Activated effector memory CD4-positive, alpha-beta T cell treated with Interleukin-2 at 50 U/mL for 16 hours (primary cell): ENCODE measurements around the gene TENM4.
"Not testable (repeated sequence)": the region's sequence is repeated elsewhere in the genome, so short reads cannot be mapped to it uniquely, and the experiment has no call there.

Experiments used
- DNase-seq: peaks from one replicate; pipeline ENCODE4 v3.0.0-alpha.2; 2020

The TENM4 gene

DNA sequence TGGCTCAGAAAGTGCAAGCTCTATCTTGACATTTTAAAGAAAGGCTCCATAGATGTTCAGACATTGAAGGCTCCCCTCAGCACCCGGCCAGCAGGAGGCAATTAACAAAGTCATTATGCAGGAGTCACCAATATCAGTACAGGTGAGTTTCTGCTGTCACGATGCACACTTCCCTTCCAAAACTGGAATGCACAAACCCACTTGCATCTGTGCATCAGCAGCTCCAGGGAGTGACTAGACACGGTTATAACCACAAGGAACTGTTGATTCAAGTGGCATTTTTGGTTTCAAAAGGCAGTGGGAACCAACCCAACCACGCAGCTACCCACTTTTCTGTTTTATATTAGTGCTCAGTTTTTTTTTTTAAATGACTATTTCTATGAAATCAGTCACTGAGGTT lies 572.3 kb downstream of the TENM4 start:
- no peak for DNase-seq

DNA sequence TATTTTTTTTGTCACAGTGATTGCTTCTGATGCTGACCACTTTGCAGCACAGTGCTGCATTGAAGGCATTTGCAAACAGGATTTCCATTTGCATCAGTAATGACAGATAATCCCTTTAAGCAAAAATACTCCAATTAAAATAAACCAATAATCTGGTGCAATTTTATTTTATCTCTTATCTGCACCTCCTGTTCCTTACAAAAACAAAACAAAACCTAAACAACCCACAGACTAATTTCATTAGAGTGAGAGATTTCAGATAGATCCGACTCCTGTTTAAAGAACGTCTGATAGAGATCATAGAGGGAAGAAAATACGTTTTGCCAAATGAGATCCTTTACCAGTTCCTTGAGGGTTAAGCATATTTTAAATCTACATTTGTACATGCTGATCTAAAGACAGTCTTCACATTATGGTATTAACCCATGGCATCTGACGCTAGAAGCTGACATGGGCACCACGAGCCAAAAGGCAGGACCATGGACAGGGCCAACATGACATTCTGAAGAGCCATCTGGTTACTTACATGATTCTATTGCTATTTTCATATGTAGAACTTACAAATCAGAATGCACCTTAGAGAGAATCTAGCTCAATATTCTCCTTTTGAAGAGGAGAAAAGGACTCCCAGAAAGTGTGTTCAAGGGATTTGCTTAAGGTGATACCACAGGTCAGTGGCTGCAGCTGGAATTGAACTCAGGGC lies 580.0 kb downstream of the TENM4 start:
- DNase-seq, result no peak

GRCh38 chr11:78857688-78858087 lies 583.1 kb downstream of the TENM4 start:
- no peak for DNase-seq

GRCh38 chr11:78856211-78856610 lies 584.6 kb downstream of the TENM4 start:
- no peak for DNase-seq

DNA sequence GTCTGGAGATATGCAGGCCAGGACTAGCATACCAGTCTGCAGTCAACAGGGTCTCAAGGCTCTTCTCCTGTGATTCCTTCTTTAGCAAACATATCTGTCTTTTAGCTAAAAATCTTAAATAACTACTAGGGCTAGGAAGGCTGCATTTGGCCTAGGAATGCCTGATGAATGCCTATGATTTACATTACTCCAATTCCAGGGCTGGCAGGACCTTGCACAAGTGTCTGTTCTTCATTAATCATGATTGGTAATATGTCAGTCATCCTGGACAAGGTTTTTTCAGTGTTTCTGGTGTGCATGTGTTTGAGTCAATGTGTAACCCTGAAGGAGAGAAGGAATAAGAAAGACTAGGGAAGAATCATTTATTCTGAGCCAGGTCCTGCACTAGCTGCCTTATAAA lies 585.7 kb downstream of the TENM4 start:
- no peak for DNase-seq

- no peak for DNase-seq
Measured at GRCh38 chr11:78853521-78853920, 587.3 kb downstream of the TENM4 start.

- no peak for DNase-seq
Measured at GRCh38 chr11:78851878-78852586, 588.8 kb downstream of the TENM4 start.

DNA sequence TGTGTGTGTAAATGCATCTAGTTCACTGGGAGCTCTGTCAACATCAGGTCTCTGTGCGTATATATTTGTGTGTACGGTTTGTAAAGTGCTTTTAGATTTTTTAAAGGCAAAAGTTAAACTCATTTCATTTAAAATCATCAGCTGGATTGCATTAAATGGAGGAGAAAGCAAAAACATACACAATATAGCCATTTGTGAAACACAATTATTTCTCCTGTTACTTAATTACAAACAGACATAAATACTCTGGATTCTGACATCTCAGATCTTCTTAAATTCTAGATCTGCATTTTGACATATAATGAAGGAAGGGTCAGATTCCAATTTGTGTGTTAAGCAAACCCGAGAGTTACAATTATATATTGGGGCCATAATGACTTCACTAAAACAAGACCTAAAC lies 590.8 kb downstream of the TENM4 start:
- DNase-seq, result no peak

DNA sequence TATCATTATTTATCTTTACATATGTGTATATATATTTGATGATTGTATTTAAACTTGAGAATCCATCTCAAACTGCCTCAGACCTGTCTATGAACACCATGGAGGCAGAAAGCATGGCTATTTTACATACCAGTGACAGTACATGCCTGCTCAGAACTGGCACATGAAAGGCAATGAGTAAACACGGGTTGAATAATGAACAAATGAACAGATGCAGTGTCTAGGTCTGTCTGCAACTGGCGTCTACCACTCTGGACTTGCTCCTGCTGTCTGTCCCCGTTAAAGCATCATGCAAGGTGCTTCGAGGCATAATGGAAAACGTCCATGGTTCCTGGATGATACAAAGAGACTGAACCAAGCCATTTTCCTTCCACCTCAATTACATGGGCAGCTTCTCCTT lies 594.6 kb downstream of the TENM4 start:
- no peak for DNase-seq

DNA sequence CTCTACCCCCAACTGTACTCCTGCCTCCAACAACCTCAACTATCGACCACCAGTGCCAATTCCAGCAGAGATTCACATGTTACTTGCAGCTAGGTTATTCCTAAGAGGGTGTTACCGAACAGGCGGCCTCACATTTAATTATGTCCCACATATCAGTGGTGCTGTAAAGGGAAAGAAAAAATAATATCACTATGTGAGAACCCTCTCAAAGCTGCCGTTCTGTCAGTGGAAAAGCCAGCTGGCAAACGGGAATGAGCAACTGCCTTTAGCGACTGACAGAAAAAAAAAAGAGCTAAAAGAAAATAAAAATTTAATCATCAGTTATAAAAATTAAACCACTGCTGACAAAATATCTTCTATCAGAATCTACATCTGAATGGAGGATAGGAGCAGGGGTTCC lies 595.3 kb downstream of the TENM4 start:
- DNase-seq, result no peak

DNA sequence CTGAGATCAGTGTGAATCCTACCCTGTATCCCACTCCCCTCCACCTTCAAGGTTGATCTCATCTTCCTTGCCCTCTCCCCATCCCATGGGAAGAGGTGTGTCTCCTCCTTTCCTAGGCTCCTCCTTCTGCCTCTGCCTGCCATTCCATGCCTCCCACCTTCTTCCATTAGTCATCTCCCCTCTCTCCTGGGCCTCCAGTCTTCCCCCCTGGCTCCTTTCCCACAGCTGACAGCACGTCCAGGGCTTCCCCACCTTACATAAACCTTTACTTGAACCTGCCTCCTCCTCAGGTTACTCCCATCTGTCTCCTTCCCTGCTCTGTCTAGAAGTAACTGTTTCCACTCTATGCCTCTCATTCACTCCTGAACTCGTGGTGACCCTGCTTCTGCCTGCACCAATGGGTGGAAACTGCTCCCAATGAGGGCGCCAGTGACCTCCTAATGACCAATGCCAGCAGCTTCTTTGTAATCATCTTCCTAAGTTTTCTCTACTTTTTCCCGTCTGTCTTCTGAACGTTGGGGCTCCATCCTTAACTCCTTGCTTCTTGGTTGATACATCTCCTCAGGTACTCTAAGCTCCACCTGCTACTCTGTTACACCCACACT lies 599.3 kb downstream of the TENM4 start:
- no peak for DNase-seq

DNA sequence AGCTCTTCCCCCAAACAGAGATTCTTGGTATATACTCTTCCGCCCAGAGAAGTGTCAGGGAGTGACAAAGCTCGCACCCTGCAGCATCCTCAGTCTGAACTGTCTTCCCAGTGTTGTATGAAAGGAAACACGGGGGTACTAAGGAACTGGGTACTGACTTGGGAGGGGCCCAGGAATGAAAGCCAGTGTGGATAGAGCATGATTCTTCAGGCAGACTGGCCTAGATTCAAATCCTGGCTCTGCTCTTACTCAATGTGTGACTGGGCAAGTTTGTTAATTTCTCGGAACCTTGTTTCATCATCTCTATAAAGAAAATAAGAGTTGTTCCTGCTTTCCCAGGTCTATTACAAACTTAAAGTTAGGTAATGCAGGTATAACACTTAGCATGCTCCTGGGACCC lies 600.2 kb downstream of the TENM4 start:
- DNase-seq, result no peak

- no peak for DNase-seq
Measured at GRCh38 chr11:78840200-78840599, 600.6 kb downstream of the TENM4 start.

- DNase-seq, result no peak
Measured at GRCh38 chr11:78838417-78838816, 602.4 kb downstream of the TENM4 start.

- DNase-seq, result no peak
Measured at GRCh38 chr11:78835646-78836045, 605.2 kb downstream of the TENM4 start.

GRCh38 chr11:78834886-78835285 lies 605.9 kb downstream of the TENM4 start:
- DNase-seq, result no peak

DNA sequence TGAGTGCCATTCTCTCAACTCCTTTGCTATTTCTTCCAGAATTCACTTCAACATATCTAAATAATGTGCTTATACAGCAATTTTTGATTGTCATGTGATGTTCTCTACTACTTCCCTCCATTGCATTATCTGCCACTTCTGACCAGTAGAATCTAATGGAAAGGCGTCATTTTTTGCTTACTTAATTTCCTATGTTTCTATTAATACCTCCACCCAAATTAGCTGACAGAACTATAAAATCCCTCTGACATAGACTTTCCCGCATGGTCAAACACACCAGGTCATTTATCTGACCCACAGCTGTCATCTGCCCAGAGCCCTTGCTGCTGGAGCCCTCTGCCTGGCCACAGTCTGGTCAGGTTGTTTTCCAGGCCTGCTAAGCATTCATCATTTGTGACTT lies 607.6 kb downstream of the TENM4 start:
- no peak for DNase-seq

- no peak for DNase-seq
Measured at GRCh38 chr11:78832226-78832947, 608.4 kb downstream of the TENM4 start.

DNA sequence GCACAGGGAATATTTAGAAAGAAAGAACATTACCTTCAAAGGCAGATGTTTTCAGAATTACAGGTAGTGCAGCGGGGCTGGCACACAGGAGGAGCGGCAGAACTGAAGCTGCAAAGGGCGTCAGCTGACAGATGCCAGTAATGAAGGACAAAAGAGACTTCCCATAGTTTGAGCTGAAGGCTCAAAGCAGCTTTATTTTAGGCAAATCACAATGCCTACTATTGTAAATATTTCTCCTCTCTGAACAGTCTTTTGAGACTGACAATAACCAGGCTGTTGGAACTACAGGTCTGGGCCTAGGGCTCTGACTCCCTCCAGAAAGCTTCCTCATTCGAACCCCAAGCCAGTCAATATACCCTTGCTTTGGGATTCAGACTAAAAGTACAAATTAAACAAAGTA lies 609.3 kb downstream of the TENM4 start:
- DNase-seq, result no peak

DNA sequence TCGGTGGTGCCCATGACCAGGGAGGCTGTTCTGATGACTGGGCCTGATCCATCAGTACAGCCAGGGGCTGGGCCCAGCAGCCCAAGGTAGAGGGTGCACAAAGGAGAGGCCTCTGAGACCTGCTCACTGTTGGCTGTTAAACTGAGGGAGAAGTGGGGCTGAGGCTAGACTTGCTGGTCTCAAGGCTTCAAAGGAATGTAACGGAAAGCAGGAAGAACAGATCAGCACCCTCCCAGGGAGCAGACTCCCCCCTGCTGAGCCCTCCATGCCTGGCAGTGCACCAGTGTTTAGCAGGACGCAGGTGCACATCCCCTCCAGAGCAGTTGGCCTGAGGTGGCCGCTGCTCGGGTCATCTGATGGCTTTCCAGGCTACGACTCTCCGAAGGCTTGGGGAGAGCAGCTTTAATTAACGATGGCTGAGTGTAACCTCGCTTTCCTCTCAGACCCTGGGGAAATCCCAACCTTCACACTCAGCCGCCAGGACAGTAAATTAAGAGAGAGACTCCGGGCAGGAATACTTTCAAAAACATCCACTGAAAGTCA lies 610.5 kb downstream of the TENM4 start:
- DNase-seq, result no peak

GRCh38 chr11:78829146-78829545 lies 611.7 kb downstream of the TENM4 start:
- no peak for DNase-seq

GRCh38 chr11:78828676-78829075 lies 612.2 kb downstream of the TENM4 start:
- no peak for DNase-seq

- DNase-seq, result not testable (repeated sequence)
Measured at GRCh38 chr11:78827291-78827690, 613.5 kb downstream of the TENM4 start.
